GM12874 (cell line): ENCODE data around the gene TMEM231.

ENCODE experiments used
- TF ChIP-seq, protein P1 (sequence below): IDR thresholded peaks from 2 replicates; pipeline ENCODE4 v1.5.1; 2011; ENCODE audit warnings: low read depth, mild to moderate bottlenecking, control low read depth, low read length, moderate library complexity; ENCODE audit not compliant: insufficient read depth

TMEM231 gene

DNA sequence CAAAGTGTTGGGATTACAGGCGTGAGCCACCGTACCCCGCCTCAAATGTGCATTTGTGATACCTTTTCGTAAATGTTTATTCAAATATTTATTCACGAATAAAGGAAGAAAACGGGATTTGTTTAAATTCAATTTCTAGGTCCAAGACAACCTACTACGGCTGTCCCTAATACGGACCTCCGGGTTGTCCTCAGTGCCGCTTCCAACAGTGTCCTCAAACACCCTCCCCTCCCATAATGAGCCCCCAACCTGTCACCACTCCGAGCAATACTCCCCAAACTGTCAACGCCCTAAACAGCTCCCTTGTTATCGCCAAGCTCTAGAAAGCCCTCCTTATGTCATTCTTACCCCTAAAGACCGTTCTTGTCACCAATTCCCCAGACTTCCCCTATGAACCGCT, 9.6 kb upstream of the TMEM231 start:
- TF ChIP-seq, protein P1, sequence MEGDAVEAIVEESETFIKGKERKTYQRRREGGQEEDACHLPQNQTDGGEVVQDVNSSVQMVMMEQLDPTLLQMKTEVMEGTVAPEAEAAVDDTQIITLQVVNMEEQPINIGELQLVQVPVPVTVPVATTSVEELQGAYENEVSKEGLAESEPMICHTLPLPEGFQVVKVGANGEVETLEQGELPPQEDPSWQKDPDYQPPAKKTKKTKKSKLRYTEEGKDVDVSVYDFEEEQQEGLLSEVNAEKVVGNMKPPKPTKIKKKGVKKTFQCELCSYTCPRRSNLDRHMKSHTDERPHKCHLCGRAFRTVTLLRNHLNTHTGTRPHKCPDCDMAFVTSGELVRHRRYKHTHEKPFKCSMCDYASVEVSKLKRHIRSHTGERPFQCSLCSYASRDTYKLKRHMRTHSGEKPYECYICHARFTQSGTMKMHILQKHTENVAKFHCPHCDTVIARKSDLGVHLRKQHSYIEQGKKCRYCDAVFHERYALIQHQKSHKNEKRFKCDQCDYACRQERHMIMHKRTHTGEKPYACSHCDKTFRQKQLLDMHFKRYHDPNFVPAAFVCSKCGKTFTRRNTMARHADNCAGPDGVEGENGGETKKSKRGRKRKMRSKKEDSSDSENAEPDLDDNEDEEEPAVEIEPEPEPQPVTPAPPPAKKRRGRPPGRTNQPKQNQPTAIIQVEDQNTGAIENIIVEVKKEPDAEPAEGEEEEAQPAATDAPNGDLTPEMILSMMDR: no peak

DNA sequence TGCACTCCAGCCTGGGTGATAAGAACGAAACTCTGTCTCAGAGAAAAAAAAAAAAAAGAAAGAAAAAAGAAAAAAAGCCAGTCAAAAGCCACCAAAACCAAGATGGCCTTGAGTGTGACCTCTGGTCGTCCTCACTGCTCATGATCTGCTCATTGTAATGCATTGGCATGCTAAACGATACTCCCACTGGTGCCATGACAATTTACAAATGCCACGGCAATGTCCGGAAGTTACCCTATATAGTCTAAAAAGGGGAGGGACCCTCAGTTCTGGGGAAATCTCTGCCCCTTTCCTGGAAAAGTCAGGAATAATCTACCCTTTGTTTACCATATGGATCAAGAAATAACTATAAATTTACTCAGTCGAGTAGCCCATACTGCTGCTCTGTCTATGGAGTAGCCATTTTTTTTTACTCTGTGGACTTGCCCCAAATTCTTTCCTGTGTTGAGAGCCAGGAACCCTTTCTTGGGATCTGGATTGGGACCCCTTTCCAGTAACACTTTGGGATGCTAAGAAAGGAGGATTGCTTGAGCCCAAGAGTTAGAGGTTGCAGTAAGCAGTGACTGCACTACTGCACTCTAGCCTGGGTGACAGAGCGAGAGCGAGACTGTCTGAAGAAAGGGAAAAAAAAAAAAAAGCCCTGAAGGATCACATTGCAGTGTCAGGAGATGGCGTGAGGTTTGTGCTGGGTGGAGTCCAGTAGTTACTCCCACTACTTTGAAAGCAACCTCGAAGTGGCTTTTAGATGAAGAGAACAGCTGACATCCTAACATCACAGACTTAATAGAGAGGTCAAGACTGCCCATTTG, 3.7 kb upstream of the TMEM231 start:
- TF ChIP-seq, protein P1: no peak

- TF ChIP-seq, protein P1: no peak
Observed at GRCh38 chr16:75558846-75559401, 2.9 kb upstream of the TMEM231 start.

- TF ChIP-seq, protein P1: no peak
Observed at GRCh38 chr16:75556431-75556950, 439 bp upstream of the TMEM231 start.

DNA sequence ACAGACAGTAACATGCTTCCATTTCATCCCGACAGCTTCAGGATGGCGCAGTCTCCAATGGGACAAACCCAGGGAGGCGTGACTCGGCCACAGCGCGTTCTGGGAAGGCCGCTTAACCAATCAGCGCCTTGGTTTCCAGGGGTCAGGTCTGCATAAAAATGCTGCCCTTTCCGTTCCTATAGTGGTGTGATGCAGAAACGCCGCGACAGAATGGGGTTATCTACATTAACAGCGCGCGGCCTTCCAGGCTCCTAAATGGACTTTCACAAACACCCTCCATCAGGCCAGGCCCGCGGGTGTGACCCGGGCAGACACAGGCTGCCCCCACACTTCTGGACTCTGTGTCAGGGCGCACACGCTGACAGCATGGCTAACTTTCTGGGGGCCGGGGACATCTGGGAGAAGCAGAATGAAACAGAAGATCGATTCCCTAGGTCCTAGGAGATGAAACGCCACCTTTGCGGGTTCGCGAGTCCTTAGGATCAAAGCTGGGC, 792 bp downstream of the TMEM231 start:
- TF ChIP-seq, protein P1: no peak

- TF ChIP-seq, protein P1: no peak
Observed at GRCh38 chr16:75552951-75553350, 3.1 kb downstream of the TMEM231 start.

DNA sequence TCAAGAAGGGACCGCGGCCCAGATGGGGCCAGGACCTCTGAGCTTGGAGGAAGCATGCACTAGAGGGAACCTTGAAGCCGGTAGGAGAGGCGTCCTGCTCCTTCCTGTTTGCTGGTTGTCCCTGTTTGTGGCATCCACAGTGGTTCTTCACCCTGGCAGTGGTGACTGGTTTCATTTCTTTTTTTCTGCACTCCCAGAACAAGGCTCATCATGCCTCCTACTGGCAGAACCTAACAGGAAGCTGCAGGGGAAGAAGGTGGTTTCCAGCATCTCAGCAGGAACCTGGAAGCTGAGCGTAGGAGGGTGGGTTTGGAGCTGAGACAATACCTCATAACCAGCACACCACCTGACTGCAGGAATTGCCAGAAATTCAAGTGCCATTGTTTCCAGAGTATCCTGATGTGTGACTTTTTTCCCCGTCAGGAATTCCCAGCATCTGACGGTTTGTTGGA, 5.8 kb downstream of the TMEM231 start:
- TF ChIP-seq, protein P1: peak; percentile 66
